ENCODE measurements around the gene DYNLT4. TPM values are rescaled to one million over a fixed set of nuclear protein-coding genes. Genes with fewer than 3 reads are reported as not detected.

DYNLT4 gene
- total RNA-seq, 1 donor from 2014 or later, result 5.2 TPM

GRCh38 chr1:44849575-44850132 is 42.5 kb upstream of the DYNLT4 start:
- DNase-seq (no peak), ATAC-seq (no peak)
- H3K9me3 ChIP-seq, result no peaks in the 10 kb centered on the region
- H3K36me3 ChIP-seq, result peaks cover 14% of the 10 kb centered on the region
- H3K27me3 ChIP-seq (ENCODE audit: low read depth), result no peaks in the 10 kb centered on the region
- H3K4me3 ChIP-seq, result no peak overlapping the region
- TF ChIP-seq, protein P1, sequence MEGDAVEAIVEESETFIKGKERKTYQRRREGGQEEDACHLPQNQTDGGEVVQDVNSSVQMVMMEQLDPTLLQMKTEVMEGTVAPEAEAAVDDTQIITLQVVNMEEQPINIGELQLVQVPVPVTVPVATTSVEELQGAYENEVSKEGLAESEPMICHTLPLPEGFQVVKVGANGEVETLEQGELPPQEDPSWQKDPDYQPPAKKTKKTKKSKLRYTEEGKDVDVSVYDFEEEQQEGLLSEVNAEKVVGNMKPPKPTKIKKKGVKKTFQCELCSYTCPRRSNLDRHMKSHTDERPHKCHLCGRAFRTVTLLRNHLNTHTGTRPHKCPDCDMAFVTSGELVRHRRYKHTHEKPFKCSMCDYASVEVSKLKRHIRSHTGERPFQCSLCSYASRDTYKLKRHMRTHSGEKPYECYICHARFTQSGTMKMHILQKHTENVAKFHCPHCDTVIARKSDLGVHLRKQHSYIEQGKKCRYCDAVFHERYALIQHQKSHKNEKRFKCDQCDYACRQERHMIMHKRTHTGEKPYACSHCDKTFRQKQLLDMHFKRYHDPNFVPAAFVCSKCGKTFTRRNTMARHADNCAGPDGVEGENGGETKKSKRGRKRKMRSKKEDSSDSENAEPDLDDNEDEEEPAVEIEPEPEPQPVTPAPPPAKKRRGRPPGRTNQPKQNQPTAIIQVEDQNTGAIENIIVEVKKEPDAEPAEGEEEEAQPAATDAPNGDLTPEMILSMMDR (IDR thresholded peaks at IDR 0.05), result no peak
- H3K4me1 ChIP-seq, result no peaks in the 10 kb centered on the region
- no peak overlapping the region for H3K27ac ChIP-seq
- intact Hi-C loops (cut with DNase I), result no loop called here

DNA sequence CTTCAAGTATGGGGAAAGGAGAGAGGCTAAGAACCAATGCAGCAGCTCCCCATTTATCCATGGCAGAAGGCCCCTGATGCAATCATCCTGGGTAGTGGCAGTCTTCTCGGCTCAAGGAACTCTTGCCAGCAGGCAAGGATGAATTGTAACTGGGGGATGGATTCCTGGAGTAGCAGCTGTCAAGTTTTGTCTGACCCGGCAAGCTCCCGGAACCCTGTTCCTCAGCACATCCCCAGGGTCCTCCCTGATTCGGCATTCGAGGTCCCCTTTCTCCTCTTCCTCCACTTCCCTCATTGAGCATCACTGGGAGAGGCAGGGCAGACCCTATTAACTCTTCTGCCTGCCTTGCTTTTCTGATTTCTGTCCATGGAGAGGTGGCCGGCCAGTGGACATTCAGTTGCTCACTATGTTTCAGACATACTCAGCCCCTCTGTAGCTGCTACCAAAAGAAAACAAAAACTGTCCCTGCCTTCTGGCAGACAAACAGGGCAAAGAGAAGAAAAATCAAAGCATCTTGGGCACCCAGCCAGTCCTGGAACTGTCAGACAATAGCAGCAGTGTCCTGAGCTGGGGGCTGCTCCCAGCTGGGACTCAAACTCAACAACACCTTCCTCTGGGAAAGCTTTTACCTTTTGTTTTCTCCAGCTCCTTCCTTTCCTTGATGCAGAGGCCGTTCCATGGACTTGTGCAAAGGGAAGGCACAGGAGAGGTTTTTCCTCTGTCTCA is 41.5 kb upstream of the DYNLT4 start:
- TF ChIP-seq, protein P1 (IDR thresholded peaks at IDR 0.05), result no peak

GRCh38 chr1:44847845-44848244 is 40.7 kb upstream of the DYNLT4 start:
- DNase-seq (no peak), ATAC-seq (no peak)
- Histone ChIP-seq H3K9me3 (no peaks in the 10 kb centered on the region), H3K27ac (no peak overlapping the region), H3K4me1 (peaks cover 8% of the 10 kb centered on the region), H3K27me3 (ENCODE audit: low read depth) (no peaks in the 10 kb centered on the region), H3K36me3 (peaks cover 14% of the 10 kb centered on the region), H3K4me3 (no peak overlapping the region)
- TF ChIP-seq, protein P1 (IDR thresholded peaks at IDR 0.05), result no peak
- intact Hi-C loops (cut with DNase I), result no loop called here

More for the DNA sequence above, 41.5 kb upstream of the DYNLT4 start:
- Histone ChIP-seq H3K4me3 (no peak overlapping the region), H3K9me3 (no peaks in the 10 kb centered on the region), H3K4me1 (peaks cover under 1% of the 10 kb centered on the region), H3K36me3 (peaks cover 14% of the 10 kb centered on the region), H3K27me3 (ENCODE audit: low read depth) (no peaks in the 10 kb centered on the region), H3K27ac (no peak overlapping the region)
- intact Hi-C loops (cut with DNase I), result no loop called here
- ATAC-seq (no peak), DNase-seq (no peak)

- intact Hi-C loops (cut with DNase I), result no loop called here
- ATAC-seq (no peak), DNase-seq (no peak)
- no peaks in the 10 kb centered on the region for H3K9me3 ChIP-seq
- H3K27ac ChIP-seq, result no peak overlapping the region
- H3K27me3 ChIP-seq (ENCODE audit: low read depth), result no peaks in the 10 kb centered on the region
- H3K36me3 ChIP-seq, result peaks cover 14% of the 10 kb centered on the region
- TF ChIP-seq, protein P1 (IDR thresholded peaks at IDR 0.05), result no peak
- H3K4me1 ChIP-seq, result peaks cover 13% of the 10 kb centered on the region
- H3K4me3 ChIP-seq, result no peak overlapping the region
These were observed 39.8 kb upstream of the DYNLT4 start for GRCh38 chr1:44846985-44847384.

DNA sequence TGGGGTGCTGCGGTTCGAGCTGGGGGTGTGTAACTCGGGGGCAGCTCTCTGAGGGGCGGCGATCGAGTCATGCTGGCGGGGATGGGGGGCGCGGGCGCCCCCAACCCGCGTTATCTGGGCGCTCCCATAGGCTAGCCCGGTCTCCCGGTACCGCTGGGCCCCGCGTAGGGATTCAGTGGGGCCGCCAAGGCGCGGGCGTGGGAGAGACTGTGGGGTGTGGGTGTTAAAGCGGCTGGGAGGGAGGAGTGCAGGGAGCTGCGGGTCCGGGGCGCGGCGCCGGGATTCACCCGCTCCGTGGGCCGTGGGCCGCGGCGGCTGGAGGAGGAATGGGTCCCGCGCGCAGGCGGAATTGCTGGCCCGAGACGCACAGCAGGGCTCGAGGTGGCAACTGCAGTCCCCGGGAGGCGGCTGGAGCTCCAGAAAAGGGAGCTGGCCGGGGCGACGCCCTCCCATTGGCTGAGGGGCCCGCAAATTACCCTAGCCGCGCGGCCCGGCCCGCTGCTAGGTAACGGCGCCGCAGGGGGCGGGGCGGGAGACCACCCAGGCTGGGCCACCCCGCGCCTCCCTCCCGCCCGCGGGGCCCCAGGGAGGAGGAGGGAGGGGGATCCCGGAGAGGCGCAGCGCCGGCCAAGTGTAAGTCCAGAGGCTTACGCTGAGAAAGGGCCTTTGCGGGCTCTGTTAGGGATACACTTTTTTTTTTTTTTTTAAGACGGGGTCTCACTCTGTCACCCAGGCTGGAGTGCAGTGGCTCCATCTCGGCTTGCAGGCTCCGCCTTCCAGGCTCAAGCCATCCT is 35.9 kb upstream of the DYNLT4 start, which contains the start of gene PTCH2:
Gene PTCH2 (minus strand): TSS at position 392 of the 794 bp plus-strand sequence. CDS start 321 bp downstream, at position 71.
- DNase-seq (peak; percentile 67), ATAC-seq (peak; percentile 85 to 86)
- H3K4me1 ChIP-seq, result peaks cover 13% of the 10 kb centered on the region
- no peaks in the 10 kb centered on the region for H3K36me3 ChIP-seq
- TF ChIP-seq, protein P1 (IDR thresholded peaks at IDR 0.05), result no peak
- H3K9me3 ChIP-seq, result no peaks in the 10 kb centered on the region
- H3K27me3 ChIP-seq (ENCODE audit: low read depth), result no peaks in the 10 kb centered on the region
- peak within 1 kb of the TSS; percentile 55 for H3K4me3 ChIP-seq
- no peak within 1 kb of the TSS for H3K27ac ChIP-seq
- intact Hi-C loops (cut with DNase I), result no loop called here
